C4-2B (cell line): ENCODE results near the gene EFNA1.

Experiments
- CTCF ChIP-seq: fragments of 450-650 bp; conservative IDR thresholded peaks from 2 replicates; pipeline ENCODE4 v1.5.1; 2017; ENCODE audit warnings: mild to moderate bottlenecking
- ZFX ChIP-seq: fragments of 450-650 bp; IDR thresholded peaks from 2 replicates; pipeline ENCODE4 v1.6.1; 2017

DNA sequence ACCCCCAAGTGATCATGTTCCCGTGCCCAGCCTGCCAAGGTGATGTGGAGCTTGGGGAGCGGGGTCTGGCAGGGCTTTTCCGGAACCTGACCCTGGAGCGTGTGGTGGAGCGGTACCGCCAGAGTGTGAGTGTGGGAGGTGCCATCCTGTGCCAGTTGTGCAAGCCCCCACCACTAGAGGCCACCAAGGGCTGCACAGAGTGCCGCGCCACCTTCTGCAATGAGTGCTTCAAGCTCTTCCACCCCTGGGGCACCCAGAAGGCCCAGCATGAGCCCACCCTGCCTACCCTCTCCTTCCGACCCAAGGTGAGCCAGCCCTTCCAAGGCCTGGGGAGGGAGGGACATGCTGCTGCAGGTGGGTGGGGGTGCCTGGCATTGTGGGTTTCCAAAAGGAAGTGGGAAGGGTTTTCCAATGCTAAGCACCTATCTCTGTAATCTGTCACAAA is 48.3 kb downstream of the EFNA1 start:
- no peak for TF ChIP-seq CTCF
- TF ChIP-seq ZFX = no peak
